K562 (cell line): ENCODE measurements around the gene HIVEP2. TPM values are rescaled to one million over a fixed set of nuclear protein-coding genes. Genes with fewer than 3 reads are reported as not detected.

Source experiments
- KAT7 ChIP-seq: sonication (generic); formaldehyde crosslinking; IDR thresholded peaks from 2 replicates; pipeline ENCODE4 v1.8.0; 2022; ENCODE audit warnings: missing genetic modification reagents, mild to moderate bottlenecking, borderline replicate concordance
- POLR2H ChIP-seq: IDR thresholded peaks from 2 replicates; pipeline ENCODE4 v1.6.1; 2016; ENCODE audit warnings: missing genetic modification characterization, low read depth, mild to moderate bottlenecking, control low read depth, missing compliant biosample characterization, moderate library complexity
- RERE ChIP-seq: sonication (generic); formaldehyde crosslinking; IDR thresholded peaks from 2 replicates; pipeline ENCODE4 v1.8.0; 2023; ENCODE audit warnings: missing genetic modification reagents, mild to moderate bottlenecking, borderline replicate concordance
- SUPT5H ChIP-seq: fragments of 450-650 bp; IDR thresholded peaks from 2 replicates; pipeline ENCODE4 v1.6.1; 2016
- ZBTB26 ChIP-seq: fragments of 450-650 bp; formaldehyde crosslinking; IDR thresholded peaks from 2 replicates; pipeline ENCODE4 v1.4.0; 2022; ENCODE audit warnings: missing genetic modification characterization
- polyA plus RNA-seq, 8 experiments: library from polyadenylated mRNA; depleted of rRNA in 4 of 8; stranded (reverse) in 5 of 8; unstranded in 3 of 8; fragments of >200 nt; fragmentation: Nextera tagmentation in 2 of 8; fragmentation: Illumina TruSeq in 1 of 8; extraction: Ambion mirVana in 2 of 8; extraction: Trizol in 1 of 8; gene quantifications; 2 replicates each; pipeline versions ENCODE4 v1.2.1 to v1.2.3, GENCODE V29; 2011 to 2014; ENCODE audit warnings: inconsistent platforms in 1 of 8, missing spikeins in 1 of 8
- total RNA-seq, 7 experiments: library from RNA; depleted of rRNA in 6 of 7; stranded (reverse); fragments of >200 nt in 6 of 7; fragmentation: Illumina TruSeq in 2 of 7; extraction: Trizol in 2 of 7; gene quantifications; 2 replicates each; pipeline versions ENCODE4 v1.2.1 to v1.2.3, GENCODE V29; 2011 to 2021; ENCODE audit warnings: low replicate concordance in 1 of 7

HIVEP2 gene
- total and polyA plus RNA-seq, 9 of the 15 experiments (the other 6 are each of a cell fraction or from before 2014, with no cell fraction given) = under 0.01 to 1.2 (median 0.31) TPM

GRCh38 chr6:142947714-142948480, 2.9 kb upstream of the HIVEP2 start (continued):
- TF ChIP-seq RERE (CRISPR knock-in tag) (no peak), KAT7 (no peak), ZBTB26 (CRISPR knock-in tag) (no peak), POLR2H (tag) (no peak), SUPT5H (no peak)
